Right ventricle myocardium superior (tissue), 1 donor: ENCODE measurements around the gene IDUA. TPM values are rescaled to one million over a fixed set of nuclear protein-coding genes. Genes with fewer than 3 reads are reported as not detected.
A peak's percentile ranks its signal among the peaks of the same experiment; 100 is the strongest.

Source experiments
- ATAC-seq: fragments of 200-7000 bp; cut with Tn5 transposase; one replicate; pipeline ENCODE4 v1.9.1; 2020; ENCODE audit warnings: mild to moderate bottlenecking; ENCODE audit not compliant: poor library complexity
- DNase-seq: peaks from one replicate; pipeline ENCODE4 v3.0.0-alpha.2; 2020
- intact Hi-C: fragments of 100-400 bp; cut with DNase I; formaldehyde crosslinking; loops from one replicate; pipeline ENCODE4 v1.11.2; 2022
- total RNA-seq: library from RNA; stranded (reverse); fragmentation: NEBNext Ultra II Directional; extraction: Animal tissue kit (Norgen Biotek cat#: 25700); gene quantifications from one replicate; pipeline ENCODE4 v1.2.1, GENCODE V29; 2021
- donor health status: DM: no; HTN: yes; CAD: no; lungs with severe emphysema.

IDUA gene
- total RNA-seq, 1 donor from 2014 or later = 8.4 TPM

DNA sequence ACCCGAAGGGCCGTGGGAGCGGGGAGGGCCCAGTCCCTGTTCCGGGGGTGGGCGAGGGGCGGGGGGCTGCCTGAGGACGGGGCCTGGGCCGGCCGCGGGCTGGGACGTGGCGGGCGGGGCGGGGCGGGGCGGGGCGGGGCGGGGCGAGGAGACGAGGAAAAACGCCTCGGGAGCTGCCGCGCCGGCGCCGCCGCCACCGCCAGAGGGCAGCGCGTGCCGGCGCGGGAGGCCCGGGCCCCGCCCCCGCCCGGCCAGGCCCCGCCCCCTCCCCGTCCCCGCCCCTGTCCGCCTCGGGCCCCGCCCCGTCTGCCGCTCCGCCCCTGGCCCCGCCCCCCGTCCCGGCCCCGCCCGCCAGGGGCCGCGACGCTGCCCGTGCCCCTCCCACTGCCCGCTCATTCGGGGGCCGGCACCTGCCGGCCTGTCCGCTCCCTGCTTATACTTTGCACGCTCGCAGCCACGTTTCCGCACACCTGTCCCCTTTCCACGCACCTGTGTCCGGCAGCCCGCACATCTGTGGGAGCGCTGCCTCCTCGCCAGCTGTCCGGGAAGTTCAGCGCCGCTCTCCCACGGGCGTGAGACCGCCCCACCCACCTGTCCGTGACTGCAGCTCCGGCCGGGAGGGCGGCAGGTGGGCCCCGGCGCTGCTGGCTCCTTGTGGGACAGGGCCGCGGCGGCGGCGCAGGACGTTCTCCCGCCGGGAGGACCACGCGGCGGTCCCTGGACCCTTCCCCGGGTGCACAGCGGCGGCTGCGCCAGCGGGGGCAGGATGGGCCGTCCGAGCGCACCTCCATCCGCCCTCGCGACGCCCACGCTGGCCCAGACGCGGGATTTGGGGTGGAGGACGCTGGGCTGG lies 22.9 kb downstream of the IDUA start:
- intact Hi-C loops = no loop called here
- DNase-seq = peak; percentile 76
- ATAC-seq = peak; percentile 82

- peak; percentile 53 for ATAC-seq
- DNase-seq = peak; percentile 85
- intact Hi-C loops = no loop called here
These were observed 23.7 kb downstream of the IDUA start for GRCh38 chr4:1010395-1011021.

DNA sequence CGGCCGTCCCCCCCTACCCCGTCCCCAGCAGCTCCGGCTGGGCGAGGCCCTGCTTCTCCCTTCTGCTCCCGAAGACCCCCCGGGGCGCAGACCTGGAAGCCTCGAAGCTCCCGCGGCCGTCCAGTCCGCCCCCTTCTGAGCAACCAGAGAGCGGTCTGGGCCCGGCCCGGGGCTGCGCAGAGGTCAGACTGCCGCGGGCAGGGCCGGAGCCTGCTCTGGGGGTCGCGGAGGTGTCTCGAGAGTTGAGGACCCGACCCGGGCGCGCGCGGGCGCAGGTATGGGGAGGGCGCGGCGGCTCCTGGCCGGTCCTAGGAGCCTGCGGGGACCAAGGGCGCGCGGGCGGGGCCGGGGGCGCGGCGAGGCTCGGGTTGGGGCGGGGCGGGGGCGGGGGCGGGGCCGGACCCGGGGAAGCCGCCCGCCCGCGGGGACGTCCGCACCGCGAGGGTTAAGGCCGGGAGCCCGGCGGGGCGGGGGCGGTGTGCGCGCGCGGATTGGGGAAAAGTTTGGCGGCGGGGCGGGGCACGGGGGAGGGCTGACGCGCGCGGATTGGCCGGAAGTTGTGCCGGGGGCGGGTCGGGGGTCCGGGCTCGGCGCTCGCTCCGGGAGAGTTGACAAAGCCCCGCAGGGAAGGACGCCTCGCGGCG lies 24.3 kb downstream of the IDUA start, which contains the start of gene FGFRL1:
Gene FGFRL1 (plus strand): TSS at position 605 of the 644 bp plus-strand sequence. CDS start 860 bp downstream, outside the sequence.
- ATAC-seq (peak; percentile 73), DNase-seq (peak; percentile 95)
- intact Hi-C loops = no loop called here

DNA sequence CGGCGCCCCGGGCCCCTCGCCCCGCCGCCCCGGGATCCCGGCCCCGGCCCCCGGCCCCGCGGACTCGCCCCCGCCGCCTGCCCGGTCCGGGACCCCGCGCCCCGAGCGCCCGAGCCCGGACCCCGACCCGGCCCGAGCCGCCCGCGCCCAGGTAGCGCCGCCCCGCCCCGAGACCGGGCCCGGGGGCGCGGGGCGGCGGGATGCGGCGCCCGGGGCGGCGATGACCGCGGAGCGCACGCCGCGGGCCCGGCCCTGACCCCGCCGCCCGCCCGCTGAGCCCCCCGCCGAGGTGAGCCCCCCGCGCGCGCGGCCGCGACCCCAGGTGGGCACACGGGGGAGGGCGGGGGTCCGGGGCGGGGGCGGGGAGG lies 24.8 kb downstream of the IDUA start:
- intact Hi-C loops = no loop called here
- DNase-seq = no peak
- no peak for ATAC-seq

DNA sequence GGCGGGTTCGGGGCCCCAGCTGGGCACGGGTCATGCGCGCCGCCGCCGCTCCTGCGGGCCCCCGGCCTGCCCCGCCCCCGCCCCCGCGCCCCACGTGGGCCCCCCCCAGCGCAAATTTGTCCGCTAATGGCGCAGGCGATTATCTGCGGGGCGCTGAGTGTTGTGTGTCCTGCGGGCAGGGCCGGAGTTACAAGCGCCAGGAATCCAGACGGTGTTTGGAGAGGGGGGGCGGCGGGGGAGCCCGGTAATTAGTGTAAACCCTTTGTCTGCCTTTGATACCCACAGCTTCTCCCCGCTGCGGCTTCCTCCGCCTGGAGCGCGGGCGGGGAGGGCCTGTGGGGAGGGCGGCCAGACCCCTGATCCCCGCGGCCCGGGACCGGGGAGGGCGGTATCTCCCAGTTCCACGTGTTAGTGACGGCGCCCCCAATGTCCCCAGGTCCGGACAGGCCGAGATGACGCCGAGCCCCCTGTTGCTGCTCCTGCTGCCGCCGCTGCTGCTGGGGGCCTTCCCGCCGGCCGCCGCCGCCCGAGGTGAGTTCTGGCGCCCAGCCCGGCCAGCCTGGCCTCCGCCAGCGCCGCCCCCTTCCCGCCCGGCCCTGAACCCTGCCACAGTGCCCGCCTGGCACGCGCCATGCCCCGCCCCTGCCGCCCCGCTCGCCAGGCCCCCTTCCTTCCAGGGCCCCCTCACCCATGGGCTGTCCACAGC lies 25.3 kb downstream of the IDUA start:
- ATAC-seq (no peak), DNase-seq (no peak)
- intact Hi-C loops = no loop called here

GRCh38 chr4:1013225-1014073 lies 26.6 kb downstream of the IDUA start:
- DNase-seq (no peak), ATAC-seq (no peak)
- intact Hi-C loops = no loop called here

DNA sequence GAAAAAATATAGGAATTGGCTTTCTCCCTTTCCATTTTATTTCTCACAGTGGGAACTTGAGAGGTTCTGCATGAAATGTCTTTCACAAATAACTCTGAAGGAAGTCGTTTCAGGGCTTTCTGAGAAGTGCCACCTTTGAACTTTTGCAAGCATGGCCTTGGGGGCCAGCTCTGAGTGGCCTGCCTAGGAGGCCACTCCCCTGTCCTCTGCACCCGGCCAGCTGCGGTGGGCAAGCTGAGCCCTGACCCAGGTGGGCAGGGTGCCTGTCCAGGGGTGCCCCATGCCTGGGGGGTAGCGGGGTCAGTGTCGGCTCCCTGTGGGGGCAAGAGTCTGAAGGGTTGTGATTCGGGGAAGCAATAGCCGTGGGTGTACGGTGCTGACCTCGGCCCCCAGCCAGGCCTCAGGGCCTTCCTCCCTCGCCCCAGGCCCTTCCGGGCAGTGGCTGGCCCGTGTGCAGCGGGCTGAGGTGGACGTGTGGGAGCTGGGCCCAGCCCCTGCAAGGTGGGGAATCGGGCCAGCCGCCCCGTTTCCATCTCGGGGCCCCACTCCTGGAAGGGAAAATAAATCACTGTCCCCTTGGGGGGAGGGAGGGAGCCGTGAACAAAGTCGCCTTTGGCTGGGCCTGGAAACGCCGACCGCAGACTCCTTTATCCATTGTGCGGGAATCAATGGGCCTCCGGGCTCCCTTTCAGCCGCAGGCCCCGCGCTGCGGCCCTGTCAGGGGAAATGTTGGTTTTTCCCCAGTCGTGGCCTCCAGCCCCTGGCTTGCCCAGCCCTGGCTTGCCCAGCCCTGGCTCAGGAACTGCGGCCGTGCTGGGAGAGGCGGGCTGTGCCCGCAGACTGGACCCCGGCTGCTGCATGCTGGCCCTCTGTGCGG lies 27.7 kb downstream of the IDUA start:
- no peak for DNase-seq
- intact Hi-C loops = no loop called here
- no peak for ATAC-seq

DNA sequence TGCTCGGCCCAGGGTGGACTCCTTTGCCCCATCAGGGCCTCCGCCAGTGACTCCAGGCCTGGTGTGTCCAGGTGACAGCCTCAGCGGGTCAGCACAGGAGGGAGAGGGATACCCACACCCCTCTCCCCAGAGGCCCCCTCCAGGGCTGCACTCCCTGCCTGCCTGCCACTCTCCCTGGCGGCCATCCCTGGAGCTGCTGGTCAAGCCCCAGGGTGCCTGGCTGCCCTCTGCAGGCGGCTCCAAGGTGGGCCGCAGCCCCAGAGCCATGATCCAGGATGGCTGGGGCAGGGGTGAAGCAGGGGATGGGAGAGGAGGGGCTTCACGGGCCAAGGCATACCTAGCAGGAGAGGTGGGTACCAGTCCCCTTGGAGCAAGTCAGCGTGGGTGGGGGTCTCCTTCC lies 28.3 kb downstream of the IDUA start:
- ATAC-seq (no peak), DNase-seq (no peak)
- intact Hi-C loops = no loop called here

- ATAC-seq (no peak), DNase-seq (no peak)
- intact Hi-C loops = no loop called here
These were observed 28.9 kb downstream of the IDUA start for GRCh38 chr4:1015746-1016145.

DNA sequence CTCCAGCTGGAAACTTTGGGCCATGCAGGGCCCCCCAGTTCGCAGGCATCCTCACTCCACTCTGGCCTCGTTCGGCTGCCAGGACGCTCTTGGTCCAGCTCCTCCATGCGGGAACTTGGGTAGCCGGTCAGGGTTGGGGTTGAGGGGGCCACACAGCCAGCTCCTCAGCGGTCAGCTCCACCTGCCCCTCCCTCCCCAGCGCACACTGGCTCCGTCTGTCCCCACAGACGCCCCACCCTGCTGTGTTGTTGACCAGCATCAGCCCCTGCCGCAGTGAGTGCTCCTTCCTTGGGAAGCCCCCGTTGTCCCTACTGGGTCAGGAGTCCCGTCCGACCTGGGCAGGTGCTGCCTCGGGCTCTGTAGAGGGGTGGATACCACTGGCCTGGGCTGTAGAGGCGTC lies 30.4 kb downstream of the IDUA start:
- intact Hi-C loops = no loop called here
- ATAC-seq (no peak), DNase-seq (no peak)

DNA sequence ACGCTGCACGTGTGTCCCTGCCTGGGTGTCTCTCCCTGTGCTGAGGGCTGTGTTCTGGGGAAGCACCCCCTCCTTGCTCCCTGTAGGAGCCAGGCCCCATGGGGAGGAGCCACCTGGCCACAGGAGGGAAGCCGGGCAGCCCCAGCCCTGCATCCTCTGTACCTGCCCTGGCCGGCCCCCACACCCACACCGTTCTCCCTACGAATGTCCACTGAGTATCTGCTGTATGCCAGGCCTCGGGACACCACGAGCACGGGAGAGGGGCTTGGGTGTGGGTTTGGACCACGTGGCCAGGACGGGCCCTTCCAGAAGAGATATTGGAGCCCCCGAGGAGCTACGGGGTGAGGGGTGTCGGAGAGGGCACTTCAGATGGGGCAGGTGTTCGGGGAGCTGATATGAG lies 30.9 kb downstream of the IDUA start:
- DNase-seq (no peak), ATAC-seq (no peak)
- intact Hi-C loops = no loop called here

DNA sequence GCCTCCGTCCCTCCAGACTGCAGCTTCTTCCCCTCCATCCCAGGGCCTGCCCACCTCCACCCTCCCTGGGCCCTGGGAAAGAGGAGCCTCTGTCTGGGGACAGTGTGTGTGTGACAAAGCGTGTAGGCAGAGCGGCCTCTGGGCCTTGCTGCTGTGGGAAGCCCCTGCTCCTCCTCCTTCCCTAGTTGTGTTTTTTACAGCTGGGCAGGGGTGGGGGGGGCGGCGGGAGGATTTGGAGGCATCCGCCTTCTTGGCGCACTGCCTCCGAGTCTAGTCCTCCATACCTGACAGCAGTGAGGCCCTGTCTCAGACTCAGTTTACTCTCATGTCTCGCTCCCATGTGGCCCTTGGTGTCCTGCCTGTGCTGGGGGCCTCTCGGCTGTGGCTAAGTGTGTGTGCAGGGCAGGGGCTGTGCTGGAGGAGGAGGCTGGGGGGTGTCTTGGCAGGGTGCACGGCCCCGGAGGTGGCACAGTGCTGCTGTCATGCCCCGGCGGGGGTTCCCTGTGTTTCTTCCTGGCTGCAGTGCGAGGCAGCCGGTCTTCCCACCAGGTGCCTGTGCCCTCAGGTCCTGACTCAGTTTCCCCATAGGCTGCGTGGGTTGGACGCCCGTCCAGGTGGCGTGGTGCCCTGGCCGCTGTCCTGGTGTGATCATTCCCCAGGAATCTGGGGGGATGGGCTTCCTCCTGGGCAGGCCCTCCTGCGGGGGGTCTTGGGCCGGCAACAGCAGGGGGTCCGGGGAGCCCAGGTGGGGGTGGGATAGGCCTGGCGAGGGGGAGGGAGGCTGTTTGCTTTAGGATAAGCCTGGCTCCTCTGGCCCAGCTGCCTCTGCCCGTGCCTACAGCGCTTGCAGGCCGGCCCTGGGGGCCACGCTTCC lies 31.5 kb downstream of the IDUA start:
- ATAC-seq (no peak), DNase-seq (no peak)
- intact Hi-C loops = no loop called here

DNA sequence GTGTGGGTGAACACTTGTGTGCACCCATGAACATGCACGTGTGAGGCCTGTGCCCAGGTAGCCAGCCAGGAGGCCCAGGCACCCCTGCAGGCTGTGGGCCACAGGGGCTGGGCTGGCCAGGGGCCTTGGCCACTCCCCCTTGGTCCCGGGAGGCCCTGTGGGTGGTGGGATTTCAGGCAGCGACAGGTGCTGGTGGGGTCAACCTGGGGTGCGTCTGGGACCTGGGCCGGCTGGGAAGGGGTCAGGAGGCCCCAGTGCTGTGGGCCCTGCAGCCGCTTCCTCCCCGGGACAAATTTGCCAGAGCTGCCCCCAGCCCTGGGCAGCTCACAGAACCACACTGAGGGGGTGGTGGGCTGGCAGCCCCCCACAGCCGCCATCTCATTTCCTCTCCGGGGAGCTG lies 32.5 kb downstream of the IDUA start:
- intact Hi-C loops = no loop called here
- DNase-seq = no peak
- ATAC-seq = no peak

DNA sequence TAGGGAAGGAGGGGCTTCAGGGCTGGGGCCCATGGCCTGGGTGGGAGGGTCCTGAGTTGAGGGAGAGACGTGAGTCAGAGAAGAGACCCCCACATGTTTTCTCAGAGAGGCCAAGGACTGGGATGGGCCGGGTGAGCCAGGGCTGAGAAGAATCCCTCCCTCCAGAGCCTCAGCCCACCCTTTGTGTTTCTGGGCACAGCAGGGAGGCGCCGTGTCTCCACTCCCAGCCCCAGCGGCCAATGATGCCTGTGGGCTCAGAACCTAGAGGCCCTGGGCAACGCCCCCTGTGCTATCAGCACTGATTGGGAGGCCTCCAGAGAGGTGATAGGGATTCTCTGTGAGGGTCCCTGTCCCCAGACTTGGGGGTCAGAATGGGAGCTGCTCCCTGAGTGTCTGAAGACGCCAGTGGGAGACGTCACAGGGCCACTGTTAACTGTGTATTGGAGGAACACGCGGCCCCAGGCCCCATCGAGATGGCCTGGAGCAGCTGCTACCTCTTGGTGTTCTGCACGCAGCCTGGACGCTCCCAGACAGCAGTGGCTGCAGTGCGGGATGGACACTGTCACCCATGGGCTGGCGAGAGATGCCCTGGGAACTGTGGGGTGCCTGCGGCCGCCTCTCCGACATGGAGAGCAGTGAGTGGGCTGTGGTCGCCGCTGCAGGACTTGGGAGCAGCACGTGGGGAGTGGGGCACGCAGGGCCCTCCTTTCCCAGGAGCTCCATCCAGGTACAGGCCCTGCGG lies 33.1 kb downstream of the IDUA start:
- intact Hi-C loops = no loop called here
- ATAC-seq (no peak), DNase-seq (no peak)

GRCh38 chr4:1021386-1022050 lies 34.7 kb downstream of the IDUA start:
- ATAC-seq (no peak), DNase-seq (no peak)
- intact Hi-C loops = no loop called here
